Right lobe of liver (tissue), 4 donors: ENCODE measurements around the gene PLVAP.

Experiments
- CTCF ChIP-seq, 4 donors: fragments of 200-600 bp in 3 of 4; fragments of 450-650 bp in 1 of 4; IDR thresholded peaks; one replicate each; pipeline versions ENCODE4 v1.5.1 to v1.8.0; 2016 to 2022; ENCODE audit warnings: antibody characterized with exemption in 4 of 4, mild to moderate bottlenecking in 2 of 4
- POLR2A ChIP-seq: fragments of 450-650 bp; IDR thresholded peaks from one replicate; pipeline ENCODE4 v1.6.1; 2017; ENCODE audit warnings: antibody characterized with exemption, mild to moderate bottlenecking
- donor health status: DM: no; HTN: no; CAD: no.
- donor health status: DM: no; HTN: no; CAD: no.
- donor health status: DM: no; HTN: yes; CAD: no.

GRCh38 chr19:17305216-17305516 is 72.0 kb downstream of the PLVAP start:
- TF ChIP-seq CTCF (IDR thresholded peaks at IDR 0.05) (no peak), POLR2A (no peak)
